Stimulated activated CD8-positive, alpha-beta memory T cell treated with anti-CD3 and anti-CD28 coated beads, Interleukin-7, amount 100 ng/mL, for 48 hours (primary cell): Measurements from ENCODE around the gene PCF11.

ENCODE experiments used
- DNase-seq, 2 donors: peaks; one replicate each; pipeline ENCODE4 v3.0.0-alpha.2; 2020; ENCODE audit warnings: low read depth in 1 of 2; ENCODE audit errors: extremely low read depth in 1 of 2

Gene PCF11

DNA sequence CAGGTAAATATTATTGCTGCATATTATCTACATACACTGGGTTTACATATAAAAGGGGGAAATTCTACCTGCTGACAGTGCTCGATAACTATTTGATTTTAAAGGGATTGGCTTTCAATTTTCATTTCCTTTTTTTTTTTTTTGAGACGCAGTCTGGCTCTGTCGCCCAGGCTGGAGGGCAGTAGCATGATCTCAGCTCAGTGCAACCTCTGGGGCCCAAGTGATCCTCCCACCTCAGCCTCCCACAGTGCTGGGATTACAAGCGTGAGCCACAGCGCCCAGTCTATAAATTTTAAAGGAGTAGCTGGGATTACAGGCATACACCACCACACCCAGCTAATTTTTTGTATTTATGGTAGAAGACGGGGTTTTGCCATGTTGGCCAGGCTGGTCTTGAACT lies 3.2 kb upstream of the PCF11 start:
- no peak for DNase-seq

GRCh38 chr11:83156144-83156995 lies 561 bp upstream of the PCF11 start:
- peak; percentile 93 to 98 for DNase-seq

GRCh38 chr11:83157594-83158356 lies 844 bp downstream of the PCF11 start:
- DNase-seq: peak in 1 of 2 donors; percentile 21

DNA sequence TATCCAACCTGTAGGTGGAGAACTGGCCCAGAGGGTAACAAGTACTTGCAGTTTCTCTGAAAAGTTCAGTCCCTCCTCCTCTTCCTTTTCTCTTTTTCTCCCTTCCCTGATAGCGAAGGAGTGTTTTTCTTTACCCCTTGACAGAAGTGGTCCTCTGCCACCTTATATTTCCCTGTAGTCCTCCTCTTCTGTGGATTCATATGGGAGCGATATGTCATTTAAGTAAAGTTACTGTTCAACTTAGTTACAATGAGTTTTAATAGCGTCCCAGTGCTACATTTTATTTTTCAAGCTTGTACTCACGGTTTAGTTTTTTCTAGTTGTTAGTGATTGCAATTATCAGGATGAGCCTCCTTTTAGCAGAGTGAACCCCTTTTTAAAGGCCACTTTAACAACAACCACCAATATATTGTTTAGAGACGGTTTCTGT lies 1.4 kb downstream of the PCF11 start:
- DNase-seq: no peak

DNA sequence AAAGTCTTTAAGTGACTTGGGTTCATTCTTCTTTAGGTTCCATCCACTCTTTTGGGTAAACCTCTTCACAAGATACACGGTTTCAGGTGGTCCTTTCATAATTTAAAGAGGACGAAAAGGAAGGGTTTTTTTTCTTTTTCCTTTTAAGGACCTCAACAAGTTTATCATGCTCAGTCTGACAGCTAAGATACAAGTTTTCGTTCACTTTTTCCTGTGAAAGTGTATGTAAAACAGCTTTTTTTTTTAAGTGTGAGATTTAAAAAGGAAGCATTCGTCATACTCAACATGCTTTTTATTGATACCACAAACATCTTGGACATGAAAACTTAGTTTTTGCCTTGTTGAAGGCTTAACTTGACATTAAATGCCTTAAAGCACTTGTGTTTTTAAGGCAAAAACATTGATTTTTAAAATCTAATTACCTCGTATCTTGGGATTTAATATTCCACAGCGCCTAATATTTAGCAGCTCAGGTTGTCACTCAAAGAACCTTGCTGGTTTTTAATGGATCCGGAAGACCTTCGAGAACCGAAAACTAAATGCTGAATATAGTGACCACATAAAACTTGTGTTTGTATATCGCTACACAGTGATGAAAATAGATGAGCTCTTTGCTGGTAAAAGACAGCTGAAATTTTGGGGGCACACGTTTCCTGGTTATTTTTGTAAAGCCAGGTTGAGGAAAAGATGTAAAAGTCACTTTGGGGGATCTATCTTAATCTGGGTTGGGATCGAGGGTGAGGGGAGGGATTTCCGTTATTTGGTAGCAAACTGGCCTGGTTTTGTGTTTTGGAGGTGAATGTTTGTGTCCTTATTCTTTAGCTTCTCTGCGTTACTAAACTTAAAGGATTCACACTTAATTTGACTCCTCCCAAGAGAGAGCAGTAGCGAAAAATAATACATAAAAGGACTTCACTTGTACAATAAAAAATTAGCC lies 2.3 kb downstream of the PCF11 start:
- DNase-seq: no peak

GRCh38 chr11:83159902-83160865 lies 3.3 kb downstream of the PCF11 start:
- DNase-seq: no peak

DNA sequence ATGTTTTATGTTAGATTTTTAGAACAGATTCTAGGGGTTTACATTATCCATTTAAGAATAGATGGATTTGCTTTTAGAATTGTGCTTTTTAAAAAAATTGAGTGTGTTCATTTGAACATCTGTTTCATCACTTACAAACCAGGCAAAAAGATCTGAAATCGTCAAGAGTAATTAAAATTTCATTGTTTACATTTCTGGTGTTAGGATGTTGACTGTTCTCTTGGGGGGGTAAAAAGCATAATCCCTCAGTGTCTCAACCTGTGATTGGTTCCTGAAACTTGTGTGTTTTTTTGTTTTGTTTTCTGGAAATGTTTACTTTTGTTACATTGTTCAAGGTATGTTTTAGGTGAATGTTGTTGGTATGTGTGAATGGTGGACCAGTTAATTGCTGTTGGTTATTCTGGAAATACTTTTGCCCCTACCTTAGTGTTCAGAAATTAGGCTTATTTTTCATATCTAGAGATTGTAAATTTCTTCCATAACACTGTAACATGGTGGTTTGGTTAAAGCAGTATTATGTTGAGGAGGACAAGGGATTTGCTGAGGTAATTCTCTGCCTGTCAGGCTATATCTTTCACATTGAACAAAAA lies 4.8 kb downstream of the PCF11 start:
- DNase-seq: no peak

DNA sequence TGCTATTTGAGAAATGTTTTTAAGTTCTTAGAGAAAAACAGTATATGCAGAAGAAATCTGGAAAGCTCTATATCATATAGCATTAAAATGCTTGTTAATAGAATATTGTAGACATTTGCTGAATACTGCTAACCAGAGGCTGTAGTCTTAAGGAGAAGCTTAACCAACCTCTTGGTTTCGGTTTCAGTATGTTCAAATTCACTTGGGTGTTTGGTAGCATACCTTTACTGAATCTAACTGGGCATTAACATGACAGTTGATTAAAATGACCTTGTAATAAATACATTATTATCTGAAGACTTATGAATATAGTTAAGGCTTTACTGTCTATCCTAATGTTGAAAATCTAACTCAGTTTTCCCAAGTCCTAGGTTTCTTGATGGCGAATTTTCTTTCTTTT lies 5.4 kb downstream of the PCF11 start:
- DNase-seq: no peak

DNA sequence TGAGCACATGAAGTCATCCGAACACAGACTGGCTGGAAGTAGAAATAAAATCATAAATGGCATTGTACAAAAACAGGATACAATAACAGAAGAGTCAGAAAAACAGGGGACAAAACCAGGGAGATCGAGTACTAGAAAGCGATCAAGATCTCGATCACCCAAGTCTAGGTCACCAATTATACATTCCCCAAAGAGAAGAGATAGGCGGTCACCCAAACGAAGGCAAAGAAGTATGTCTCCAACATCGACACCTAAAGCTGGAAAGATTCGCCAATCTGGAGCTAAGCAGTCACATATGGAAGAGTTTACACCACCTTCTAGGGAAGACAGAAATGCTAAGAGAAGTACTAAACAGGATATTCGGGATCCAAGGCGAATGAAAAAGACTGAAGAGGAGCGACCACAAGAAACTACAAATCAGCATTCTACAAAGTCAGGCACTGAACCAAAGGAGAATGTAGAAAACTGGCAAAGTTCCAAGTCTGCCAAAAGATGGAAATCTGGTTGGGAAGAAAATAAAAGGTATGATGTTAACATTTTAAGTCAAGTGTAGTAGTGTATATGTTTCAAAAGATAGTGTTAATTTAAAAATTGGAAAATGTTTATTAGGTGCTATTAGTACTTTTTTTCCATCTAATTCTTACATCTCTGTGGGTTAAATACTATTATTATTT lies 9.4 kb downstream of the PCF11 start:
- no peak for DNase-seq

DNA sequence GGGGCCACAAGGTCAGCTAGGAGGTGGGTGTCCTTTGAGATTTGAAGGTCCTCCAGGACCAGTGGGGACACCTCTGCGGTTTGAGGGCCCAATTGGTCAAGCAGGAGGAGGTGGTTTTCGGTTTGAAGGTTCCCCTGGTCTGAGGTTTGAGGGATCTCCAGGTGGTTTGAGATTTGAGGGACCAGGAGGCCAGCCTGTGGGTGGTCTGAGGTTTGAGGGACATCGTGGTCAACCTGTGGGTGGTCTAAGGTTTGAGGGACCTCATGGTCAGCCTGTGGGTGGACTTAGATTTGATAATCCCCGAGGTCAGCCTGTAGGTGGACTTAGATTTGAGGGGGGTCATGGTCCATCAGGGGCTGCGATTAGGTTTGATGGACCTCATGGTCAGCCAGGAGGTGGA lies 11.8 kb downstream of the PCF11 start:
- DNase-seq: no peak

DNA sequence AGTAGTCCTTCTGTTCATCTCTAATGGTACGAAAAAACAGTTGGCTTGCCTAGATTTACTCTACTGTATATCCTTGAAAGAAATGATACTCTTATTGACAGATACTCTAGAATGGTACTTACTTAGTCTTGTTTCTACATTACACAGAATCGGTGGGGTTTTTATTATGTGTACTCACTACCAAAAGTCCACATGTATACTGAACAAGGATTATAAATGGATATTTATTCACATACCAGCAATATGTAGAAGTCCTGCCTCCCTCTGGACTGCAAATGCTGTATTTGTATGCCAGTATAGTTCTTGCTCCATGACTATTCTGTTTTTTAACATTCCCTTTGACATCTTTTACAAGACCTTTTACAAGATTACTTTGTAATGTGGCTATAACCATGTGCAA lies 13.9 kb downstream of the PCF11 start:
- DNase-seq: no peak

DNA sequence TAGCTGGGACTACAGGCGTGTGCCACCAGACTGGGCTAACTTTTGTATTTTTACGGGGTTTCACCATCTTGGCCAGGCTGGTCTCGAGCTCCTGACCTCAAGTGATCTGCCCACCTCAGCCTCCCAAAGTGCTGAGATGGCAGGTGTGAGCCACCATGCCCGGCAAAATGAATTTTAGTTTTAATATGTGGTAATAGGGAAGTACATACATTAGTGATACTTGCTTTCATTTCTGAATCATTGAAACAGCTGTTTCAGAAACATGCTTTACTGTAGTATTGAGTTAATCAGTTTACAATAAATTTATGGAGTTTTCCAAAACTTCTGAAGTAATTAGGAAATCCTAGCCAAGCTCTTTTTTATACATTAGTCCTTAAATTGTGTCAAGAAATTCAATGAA lies 15.6 kb downstream of the PCF11 start:
- DNase-seq: no peak

DNA sequence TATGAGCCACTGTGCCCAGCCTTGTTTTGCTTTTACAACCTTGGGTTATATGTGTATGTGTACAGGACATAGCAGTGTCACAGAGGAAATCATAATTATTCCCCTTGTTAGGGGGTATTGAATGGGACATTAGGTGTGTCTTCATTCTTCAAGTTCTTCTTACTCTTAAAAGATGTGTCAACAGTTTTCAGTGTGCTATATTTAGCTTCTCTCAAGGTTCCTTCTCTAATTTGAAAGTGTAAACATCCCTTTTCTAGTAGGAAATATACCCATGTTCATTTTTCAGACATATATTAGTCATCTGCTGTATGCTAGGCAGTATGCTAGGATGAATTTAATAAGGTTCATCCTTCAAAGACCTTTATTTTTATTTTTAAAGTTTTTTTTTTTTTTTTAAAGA lies 17.1 kb downstream of the PCF11 start:
- no peak for DNase-seq

DNA sequence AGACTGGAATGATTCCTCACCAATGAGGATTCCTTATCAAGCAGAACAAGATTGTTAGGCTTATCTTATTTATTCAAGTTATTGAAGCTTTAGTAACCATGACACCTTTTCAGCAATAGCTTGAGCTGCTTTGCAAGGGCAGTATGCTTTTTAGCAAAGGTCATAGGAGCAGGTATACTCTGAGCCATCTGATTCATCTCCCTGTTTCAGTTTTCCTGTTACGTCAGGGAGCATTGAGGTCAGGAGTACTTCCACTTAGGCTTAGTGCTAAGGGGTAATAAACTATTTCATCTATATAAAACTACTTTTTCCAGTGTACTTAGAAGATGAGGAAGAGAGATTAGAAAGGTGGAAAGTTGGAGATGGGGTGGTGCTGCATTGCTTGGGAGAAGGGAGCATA lies 18.9 kb downstream of the PCF11 start:
- no peak for DNase-seq

DNA sequence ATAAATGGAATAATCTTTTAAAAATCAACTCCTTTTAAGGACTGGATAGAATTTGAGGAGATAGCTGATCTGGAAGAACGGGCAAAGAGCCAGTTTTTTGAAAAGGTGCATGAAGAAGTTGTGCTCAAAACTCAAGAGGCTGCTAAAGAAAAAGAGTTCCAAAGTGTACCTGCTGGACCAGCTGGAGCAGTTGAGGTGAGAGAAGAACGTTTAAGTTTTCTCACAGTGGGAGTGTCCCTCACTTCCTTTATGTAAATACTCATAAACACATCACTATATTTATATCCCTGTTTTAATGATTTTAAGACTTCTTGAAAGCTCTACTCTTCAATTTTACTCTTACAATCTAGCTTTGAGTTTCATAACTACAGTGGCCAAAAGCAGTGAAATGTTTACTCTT lies 24.9 kb downstream of the PCF11 start:
- no peak for DNase-seq

DNA sequence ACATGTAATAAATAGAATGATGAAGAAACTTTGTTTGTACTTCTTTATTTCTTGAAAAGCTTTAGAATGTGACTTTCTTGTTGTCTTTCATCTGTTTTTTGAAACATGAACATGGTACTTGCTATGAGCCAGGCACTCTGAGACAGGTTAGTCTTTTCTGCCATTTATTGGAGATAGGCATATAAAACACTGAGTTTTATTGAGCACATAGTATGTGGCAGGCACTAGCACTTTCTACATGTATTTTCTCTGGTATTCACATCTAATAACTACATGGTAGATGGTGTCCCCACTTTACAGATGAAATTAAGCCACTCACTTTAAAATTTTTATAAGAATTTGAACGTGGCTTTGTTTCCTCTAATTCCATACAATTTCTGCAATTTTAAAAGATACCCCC lies 28.8 kb downstream of the PCF11 start:
- no peak for DNase-seq

DNA sequence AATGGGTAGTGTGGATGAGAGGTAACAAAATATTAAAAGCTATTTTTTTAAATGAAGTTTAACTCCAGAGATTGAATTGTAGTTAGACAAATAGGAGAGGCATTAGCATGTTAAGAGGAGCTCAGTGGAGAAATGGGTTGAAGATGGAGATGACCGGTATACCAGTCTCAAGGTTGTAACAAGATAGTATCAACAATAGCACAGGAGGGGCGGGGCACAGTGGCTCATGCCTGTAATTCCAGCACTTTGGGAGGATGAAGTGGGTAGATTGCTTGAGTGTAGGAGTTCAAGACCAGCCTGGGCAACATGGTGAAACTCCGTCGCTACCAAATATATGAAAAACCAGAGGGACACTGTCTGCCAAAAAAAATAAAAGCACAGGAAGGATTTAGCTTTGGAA lies 30.5 kb downstream of the PCF11 start:
- DNase-seq: no peak

- DNase-seq: no peak
Observed at GRCh38 chr11:83191491-83191890, 34.6 kb downstream of the PCF11 start.

DNA sequence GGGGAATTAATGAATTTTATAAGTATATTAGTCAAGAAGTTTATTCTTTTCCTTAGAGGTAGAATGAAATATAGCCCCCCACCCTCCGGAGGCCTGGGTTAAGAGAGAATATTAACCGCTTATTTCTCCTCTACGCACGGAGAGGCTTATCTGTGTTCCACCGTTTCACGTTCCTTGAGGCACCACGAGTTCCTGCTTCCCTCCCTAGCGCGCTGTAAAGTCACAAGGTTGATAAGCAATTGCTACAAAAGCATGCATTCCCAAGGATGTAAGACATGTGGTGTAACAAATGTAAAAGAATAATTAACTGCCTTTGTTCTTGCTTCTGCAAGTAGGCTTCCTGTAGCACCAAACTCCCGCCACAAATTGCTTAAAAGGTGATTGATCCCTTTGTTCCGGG lies 35.1 kb downstream of the PCF11 start:
- DNase-seq: no peak
